WERI-Rb-1 (cell line): ENCODE data around the gene ADGRL2.

Source experiments
- DNase-seq: peaks from one replicate; pipeline ENCODE4 v3.0.0-alpha.2; 2020
- H3K27ac ChIP-seq: fragments of 250-450 bp; sonication (Bioruptor Pico); 2 replicates; pipeline ENCODE4 v1.5.1; 2020; ENCODE audit warnings: mild to moderate bottlenecking, moderate library complexity
- H3K27me3 ChIP-seq: fragments of 250-450 bp; sonication (Bioruptor Pico); 2 replicates; pipeline ENCODE4 v1.5.1; 2021; ENCODE audit warnings: mild to moderate bottlenecking, low read depth, moderate library complexity; ENCODE audit not compliant: insufficient read depth, severe bottlenecking
- H3K36me3 ChIP-seq: fragments of 250-450 bp; sonication (Bioruptor Pico); 2 replicates; pipeline ENCODE4 v1.5.1; 2020; ENCODE audit warnings: mild to moderate bottlenecking, moderate library complexity
- H3K4me3 ChIP-seq: 2 replicates; pipeline ENCODE4 v1.5.1; 2011; ENCODE audit warnings: low read depth, mild to moderate bottlenecking, control low read depth, low read length
- H3K9me3 ChIP-seq: fragments of 250-450 bp; sonication (Bioruptor Pico); 2 replicates; pipeline ENCODE4 v1.5.1; 2021; ENCODE audit warnings: mild to moderate bottlenecking, moderate library complexity; ENCODE audit not compliant: severe bottlenecking
- TF ChIP-seq, protein P1 (sequence below): IDR thresholded peaks from 2 replicates; pipeline ENCODE4 v1.5.1; 2011; ENCODE audit warnings: low read depth, mild to moderate bottlenecking, control low read depth, inconsistent platforms, low read length

The ADGRL2 gene

DNA sequence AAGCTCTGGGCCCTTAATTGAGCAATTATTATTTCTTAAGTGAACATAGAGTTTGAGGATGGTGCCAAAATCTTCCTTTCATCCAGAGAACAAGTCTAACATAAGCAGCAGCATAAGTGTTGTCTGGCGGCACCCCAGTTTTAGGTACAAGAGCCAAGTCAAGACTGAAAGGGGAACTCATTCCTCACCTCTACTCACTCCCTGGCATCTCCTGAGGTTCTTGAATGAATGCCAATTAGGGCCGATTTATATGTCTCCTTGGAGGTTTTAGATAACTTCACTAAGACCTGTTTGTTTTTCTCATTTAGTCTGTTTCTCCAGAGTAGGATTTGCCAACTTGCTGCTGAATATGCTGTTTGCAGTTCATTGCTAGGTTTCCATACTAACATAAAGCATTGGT is 42.6 kb upstream of the ADGRL2 start:
- Histone ChIP-seq H3K27ac (no peak overlapping the region), H3K4me3 (no peak overlapping the region), H3K36me3 (no peaks in the 10 kb centered on the region), H3K27me3 (no peaks in the 10 kb centered on the region), H3K9me3 (no peaks in the 10 kb centered on the region)
- DNase-seq, result no peak
- TF ChIP-seq, protein P1, sequence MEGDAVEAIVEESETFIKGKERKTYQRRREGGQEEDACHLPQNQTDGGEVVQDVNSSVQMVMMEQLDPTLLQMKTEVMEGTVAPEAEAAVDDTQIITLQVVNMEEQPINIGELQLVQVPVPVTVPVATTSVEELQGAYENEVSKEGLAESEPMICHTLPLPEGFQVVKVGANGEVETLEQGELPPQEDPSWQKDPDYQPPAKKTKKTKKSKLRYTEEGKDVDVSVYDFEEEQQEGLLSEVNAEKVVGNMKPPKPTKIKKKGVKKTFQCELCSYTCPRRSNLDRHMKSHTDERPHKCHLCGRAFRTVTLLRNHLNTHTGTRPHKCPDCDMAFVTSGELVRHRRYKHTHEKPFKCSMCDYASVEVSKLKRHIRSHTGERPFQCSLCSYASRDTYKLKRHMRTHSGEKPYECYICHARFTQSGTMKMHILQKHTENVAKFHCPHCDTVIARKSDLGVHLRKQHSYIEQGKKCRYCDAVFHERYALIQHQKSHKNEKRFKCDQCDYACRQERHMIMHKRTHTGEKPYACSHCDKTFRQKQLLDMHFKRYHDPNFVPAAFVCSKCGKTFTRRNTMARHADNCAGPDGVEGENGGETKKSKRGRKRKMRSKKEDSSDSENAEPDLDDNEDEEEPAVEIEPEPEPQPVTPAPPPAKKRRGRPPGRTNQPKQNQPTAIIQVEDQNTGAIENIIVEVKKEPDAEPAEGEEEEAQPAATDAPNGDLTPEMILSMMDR, result no peak

DNA sequence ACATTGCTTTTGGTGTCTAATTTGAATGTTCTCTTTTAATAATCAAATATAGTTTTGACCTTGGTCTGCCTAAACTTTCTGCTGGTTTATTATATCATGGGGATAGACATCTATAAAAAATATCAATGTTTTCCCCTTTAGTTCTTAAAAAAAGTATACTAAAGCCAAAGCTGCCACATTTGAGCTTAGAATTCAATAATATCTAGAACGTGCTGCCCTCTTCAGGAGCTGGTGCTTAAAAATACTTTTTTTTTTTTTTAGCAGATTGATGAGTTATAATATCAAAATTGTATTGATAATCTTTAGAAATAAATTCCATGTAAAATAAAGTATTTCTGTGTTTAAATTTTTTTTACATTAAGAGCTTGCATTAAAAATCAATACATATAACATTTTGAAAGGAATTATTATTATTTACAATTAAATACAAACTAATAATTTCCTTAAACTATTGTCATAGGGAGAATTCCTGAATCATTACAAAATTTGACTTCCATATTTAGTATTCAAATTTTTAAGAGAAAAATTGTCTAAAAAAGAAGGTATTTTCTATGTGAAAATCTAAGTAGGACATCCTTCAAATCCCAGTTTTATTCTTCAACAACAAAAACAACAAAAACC is 40.1 kb upstream of the ADGRL2 start:
- Histone ChIP-seq H3K27me3 (no peaks in the 10 kb centered on the region), H3K9me3 (no peaks in the 10 kb centered on the region), H3K27ac (no peak overlapping the region), H3K4me3 (no peak overlapping the region), H3K36me3 (no peaks in the 10 kb centered on the region)
- TF ChIP-seq, protein P1, result no peak
- DNase-seq, result no peak

DNA sequence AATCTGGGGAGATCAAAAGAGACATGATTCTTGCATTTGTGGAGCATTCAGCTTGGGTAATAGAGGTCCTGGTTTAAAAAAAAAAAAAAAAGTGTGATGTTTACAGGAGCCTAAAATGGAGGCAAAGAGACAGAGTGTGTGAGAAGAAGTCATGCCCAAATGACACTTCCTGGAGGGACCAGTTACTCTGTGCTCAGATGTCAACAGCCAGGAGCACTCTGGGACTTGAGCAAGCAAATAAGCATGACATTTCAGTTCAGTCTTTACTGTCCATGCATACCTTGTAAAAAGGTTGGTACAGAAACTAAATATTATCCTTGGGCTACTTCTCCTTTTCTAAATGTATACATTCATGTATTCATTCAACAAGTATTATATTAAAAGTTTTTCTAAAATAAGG is 25.2 kb upstream of the ADGRL2 start:
- Histone ChIP-seq H3K9me3 (no peaks in the 10 kb centered on the region), H3K27ac (no peak overlapping the region), H3K36me3 (no peaks in the 10 kb centered on the region), H3K27me3 (no peaks in the 10 kb centered on the region), H3K4me3 (no peak overlapping the region)
- TF ChIP-seq, protein P1, result no peak
- DNase-seq, result no peak

DNA sequence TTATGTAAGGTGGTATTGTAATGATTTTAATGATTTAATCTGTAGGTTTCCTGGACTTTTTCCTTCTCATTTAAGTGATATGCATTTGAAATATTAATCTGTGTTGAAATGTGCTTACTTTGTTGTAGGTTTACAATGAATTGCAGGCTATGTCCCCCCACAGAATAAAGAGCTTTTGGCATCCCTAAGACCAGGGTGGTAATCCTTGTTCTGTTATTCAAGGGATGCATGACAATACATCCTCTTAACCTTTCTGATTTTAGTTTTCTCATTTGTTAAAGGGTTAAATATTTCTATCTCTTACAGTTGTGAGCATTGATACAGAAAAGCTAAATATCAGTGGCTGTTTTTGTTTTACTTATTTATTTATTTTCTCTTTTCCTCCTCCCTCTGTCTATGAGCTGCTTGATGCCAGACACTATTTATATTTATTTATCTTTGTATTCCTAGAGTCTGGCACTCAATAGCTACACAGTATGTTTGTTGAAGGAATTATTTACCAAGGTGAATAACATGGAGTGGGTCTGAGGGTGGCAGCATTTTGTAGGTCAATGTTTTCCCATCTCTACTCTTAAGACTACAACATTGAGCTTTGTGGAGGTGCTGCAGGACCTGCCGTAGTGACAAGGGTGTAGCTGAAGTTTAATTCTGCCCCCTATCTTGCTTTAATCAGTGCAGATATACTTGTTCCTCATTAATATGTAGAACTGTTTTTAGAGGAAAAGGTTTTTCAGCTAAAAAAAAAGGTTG is 19.9 kb upstream of the ADGRL2 start:
- no peak for DNase-seq
- TF ChIP-seq, protein P1, result no peak
- Histone ChIP-seq H3K9me3 (no peaks in the 10 kb centered on the region), H3K4me3 (no peak overlapping the region), H3K36me3 (no peaks in the 10 kb centered on the region), H3K27me3 (no peaks in the 10 kb centered on the region), H3K27ac (no peak overlapping the region)

DNA sequence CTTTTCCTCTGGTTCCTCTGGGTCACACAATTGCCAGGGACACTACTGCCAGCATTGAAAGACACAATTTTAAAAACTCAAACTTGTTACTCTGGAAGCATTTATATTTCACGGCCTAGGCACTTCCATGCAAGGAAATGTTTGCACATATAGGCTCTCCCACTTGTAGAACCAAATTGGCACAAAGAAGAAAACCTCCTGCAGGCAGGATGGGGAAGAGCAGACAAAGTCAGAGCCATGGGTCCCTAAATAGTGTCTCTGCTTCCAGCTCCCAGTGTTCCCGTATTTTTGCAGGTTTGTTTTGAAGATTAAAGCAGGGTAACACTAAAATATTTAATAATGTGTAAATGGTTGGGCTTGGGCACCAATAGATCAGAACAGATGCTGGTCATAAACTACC is 19.0 kb upstream of the ADGRL2 start:
- H3K4me3 ChIP-seq, result no peak overlapping the region
- H3K27me3 ChIP-seq, result no peaks in the 10 kb centered on the region
- no peaks in the 10 kb centered on the region for H3K36me3 ChIP-seq
- H3K27ac ChIP-seq, result no peak overlapping the region
- no peak for DNase-seq
- no peaks in the 10 kb centered on the region for H3K9me3 ChIP-seq
- TF ChIP-seq, protein P1, result 0 out of 2 replicates have a peak, but pooled peaks have one; percentile 2
